Epithelial cell of esophagus (primary cell): ENCODE data around the gene NSF.
"Not testable (repeated sequence)": the region's sequence is repeated elsewhere in the genome, so short reads cannot be mapped to it uniquely, and the experiment has no call there.

Experiments used
- DNase-seq: peaks from one replicate; pipeline ENCODE4 v3.0.0; 2010; ENCODE audit warnings: low read depth
- H3K4me3 ChIP-seq: 2 replicates; pipeline ENCODE4 v1.5.1; 2011; ENCODE audit warnings: mild to moderate bottlenecking, low read length, control low read depth

NSF gene

DNA sequence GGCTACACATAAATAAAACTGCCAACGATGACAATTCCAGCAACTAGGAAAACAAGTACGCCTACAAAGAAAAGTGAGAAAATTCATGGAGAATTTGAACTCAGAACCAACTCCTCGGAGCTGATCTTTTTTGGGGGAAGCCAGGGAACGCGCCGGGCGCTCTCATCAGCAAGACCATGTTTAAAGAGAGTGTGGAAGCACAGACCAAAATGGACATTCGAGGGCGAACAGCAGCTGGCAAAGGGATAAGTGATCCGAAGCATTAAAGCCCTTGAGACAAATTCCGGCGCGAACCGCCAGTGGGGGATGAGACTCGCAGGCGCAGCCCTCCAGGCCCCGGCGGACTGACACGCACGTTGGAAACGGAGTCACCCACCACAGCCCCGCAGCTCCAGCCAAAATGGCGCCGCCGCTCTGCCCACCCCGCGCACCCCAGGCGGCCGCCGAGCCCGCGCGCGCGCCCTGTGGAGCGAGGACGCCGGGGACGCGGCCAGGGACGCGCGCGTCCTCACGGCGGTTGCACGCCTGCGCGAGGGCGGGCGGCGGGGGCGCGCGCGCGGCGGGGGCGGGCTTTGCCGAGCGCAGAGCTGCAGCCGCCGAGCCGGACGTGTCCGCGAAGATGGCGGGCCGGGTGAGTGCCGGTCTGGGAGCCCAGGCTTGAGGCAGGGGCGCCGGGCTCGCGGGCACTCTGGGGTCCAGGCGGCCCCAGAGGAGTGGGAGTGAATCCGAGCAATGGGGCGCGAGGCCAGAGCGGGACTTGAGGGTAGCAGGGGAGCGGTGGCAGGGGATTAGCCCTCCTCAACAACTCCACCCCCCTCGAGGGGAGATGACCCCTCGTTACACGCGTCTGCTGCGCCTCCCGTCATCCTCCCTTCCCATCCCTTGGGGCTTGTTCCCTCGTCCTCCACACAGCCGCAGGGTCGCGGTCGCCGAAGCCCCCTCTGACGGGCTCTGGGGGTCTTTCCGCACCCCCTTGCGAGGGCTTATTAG, at the start of gene NSF:
TSS of gene NSF (plus strand) at position 513 of the 990 bp plus-strand sequence. CDS start at position 620, 107 bp downstream.
- DNase-seq = not testable (repeated sequence)

DNA sequence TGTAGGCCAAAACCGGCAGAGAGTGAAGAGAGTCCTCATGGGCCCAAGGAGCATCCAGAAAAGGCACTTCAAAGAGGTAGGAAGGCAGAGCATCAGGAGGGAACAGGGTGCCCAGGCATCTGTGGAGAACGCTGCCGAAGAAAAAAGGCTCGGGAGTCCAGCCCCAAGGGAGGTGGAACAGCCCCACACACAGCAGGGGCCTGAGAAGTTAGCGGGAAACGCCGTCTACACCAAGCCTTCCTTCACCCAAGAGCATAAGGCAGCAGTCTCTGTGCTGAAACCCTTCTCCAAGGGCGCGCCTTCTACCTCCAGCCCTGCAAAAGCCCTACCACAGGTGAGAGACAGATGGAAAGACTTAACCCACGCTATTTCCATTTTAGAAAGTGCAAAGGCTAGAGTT, 41.9 kb upstream of the NSF start:
- not testable (repeated sequence) for H3K4me3 ChIP-seq, DNase-seq

More for the DNA sequence above, at the start of gene NSF:
- not testable (repeated sequence) for H3K4me3 ChIP-seq

DNA sequence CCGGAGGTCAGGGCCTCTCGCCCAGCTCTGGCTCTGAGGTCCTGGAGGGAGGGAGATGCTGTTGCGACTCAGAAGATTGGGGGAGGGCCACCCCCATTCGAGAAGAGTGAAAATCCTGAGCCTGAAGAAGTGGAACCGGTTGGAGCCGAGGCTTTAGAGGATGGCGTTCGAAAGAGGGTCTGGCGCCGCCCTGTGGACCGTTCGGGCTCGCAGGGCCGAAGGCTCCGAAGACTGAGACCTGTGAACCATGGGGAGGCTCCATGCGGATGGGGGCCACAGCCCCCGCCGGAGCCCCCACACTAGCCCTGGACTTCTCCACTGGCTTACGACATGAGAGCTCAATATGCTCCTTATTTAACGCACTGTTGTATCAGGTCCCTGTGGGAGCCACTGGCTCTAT, 31.3 kb upstream of the NSF start:
- DNase-seq, H3K4me3 ChIP-seq: not testable (repeated sequence)

DNA sequence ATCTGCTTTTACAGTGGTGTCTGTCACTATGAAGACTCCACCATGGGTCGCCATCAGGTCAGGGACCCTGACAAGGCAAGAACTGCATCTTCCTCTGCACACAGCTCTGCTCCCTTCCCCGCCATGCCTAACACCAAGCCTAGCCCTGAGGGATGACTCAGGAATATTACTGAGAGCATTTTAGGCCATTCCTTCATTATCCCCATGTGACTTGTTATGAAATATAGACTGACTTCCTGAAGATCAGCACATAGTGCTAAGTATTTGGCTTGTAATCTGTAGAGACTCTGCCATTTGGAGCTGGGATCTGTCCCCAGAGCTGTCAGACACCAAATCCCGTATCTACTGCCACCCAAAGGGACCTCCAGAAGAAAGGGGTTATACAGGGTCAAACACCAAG, 30.4 kb upstream of the NSF start:
- not testable (repeated sequence) for H3K4me3 ChIP-seq, DNase-seq

DNA sequence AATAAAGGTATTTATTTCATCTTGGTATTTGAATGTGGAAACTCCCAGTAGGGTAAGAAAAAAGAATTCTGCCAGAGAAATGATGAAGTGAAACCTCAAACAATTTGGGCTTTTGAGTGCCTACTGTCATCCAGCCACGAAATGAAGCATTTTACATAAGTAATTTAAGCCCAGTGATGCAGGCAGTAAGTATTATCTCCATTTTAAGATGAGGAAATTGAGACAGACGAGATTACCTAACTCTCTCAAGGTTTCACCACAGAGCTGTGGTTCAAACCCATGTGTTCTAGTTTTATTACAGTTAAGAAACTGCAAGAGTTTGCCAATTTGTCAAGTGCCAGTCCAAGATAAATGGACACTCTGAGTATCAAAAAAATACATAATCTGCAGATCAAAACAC, 24.2 kb upstream of the NSF start:
- not testable (repeated sequence) for DNase-seq, H3K4me3 ChIP-seq

DNA sequence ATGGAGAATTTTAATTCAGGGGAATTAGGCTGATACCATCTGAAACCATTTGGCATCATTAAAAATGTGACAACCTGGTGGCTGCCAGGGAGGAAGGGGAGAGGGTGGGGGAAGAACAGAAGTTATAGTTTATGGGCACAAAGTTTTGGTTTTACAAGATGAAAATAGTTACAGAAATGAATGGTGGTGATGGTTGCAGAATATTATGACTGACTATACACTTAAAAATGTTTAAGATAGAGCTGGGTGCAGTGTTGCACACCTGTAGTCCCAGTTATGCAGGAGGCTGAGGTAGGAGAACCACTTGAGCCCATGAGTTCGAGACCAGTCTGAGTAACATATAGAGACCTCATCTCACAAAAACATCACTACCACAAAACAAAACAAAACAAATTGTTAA, 23.5 kb upstream of the NSF start:
- DNase-seq, H3K4me3 ChIP-seq: not testable (repeated sequence)

DNA sequence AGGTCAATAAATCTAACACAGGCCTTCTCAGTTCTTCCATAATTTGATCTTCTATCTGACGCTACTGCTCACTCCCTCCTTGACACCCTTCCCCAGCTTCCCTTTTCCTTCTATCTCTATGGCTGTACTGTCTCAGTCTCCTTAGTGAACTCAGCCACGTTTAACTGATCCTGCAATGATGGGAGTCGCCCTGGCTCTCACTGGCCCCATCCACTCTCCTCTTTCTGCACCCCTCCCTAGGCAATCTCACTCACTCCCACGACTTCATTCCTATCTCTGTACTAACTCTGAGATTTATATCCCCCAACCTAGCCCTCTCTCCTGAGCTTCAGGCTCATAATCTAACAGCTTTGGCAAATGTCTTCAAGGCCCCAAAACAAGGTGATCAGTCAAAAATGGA, 18.7 kb upstream of the NSF start:
- not testable (repeated sequence) for DNase-seq

DNA sequence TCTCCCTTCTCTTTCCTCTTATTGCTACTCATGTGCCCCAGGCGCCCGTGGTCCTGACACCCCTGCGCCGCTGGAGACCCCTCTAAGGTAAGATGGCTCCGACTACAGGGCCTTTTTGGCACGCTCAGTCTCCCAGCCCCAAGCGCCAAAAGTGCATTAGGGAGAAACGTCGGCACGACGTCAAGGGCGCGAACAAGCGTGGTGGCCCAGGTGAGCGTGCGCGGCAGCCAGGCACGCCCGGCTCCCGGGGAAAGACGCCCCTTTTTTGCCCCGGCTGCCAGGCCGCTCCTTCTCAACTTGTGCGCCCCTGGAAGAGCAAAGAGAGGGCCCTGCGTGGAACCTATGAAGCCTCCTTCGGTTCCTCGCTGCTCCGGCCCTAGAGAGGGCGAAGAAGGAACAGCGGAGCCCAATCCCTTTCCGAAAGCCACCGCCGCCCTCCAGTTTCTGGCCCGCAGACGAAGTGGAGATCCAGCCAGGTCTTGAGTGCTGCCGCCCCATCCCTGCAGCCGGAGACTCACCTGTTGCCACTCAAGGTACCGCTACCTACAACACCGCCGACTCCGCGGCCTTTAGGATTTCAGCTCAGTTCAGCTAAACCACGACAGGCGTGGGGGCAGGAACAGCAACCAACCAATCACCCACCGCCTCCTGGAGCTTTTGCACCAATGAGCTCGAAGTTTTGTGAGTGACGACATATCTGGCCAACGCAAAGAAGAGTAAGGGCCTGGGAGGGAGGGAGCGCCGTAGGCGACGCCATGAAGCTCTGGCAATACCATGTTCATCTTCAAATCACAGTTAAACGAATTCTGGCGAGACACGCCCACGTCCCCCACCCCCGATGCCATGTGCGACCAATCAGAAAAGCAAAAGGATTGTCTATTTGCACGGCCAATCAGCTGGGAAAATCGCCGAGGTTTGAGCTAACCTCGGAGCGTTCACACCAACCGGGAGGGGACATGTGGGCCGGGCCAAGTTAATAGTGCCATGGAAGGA, 11.1 kb upstream of the NSF start, which contains the start of gene ARL17A:
TSS of gene ARL17A (minus strand) at position 609 of the 993 bp plus-strand sequence. CDS start 3,369 bp downstream, outside the sequence.
- DNase-seq = not testable (repeated sequence)

More for the DNA sequence above, 18.7 kb upstream of the NSF start:
- H3K4me3 ChIP-seq = not testable (repeated sequence)

DNA sequence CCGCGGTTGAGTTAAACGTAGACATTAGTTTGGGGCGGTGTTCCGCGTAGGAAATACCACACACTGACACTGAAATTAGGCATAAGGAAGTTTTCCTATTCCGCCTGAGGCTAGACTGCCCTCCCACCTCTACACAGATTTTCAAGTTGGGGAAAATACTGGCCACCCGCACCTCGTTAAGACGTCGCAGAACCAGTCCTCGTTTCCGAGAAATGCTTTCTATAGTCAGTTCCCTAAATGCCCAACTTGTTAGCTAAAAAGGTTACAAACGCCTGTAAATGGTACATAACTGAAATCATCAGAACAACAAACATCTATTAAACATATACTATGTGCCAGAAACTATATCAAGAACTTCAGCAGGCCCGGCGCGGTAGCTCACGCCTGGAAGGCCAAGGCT, 10.4 kb upstream of the NSF start:
- not testable (repeated sequence) for DNase-seq, H3K4me3 ChIP-seq

More for the DNA sequence above, 11.1 kb upstream of the NSF start, which contains the start of gene ARL17A:
- H3K4me3 ChIP-seq = not testable (repeated sequence)

DNA sequence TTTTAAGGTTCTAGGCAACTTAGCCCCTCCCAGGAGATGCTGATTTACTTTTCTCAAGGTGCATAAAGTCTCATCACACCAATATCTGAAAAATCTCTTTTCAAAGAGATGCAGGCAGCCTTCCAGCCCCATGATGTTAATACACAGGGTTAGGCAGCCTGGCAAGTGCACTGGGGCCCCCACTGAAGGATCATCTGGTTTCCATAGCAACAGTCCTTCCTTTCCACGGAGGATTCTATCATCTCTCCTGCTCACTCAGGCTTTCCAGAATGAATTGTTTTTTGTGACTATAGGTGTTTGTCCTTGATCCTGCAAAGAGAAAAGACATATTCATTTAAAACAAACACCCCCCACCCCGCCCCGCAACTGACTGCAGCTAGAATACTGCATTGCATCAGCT, 5.0 kb upstream of the NSF start:
- DNase-seq, H3K4me3 ChIP-seq: not testable (repeated sequence)

DNA sequence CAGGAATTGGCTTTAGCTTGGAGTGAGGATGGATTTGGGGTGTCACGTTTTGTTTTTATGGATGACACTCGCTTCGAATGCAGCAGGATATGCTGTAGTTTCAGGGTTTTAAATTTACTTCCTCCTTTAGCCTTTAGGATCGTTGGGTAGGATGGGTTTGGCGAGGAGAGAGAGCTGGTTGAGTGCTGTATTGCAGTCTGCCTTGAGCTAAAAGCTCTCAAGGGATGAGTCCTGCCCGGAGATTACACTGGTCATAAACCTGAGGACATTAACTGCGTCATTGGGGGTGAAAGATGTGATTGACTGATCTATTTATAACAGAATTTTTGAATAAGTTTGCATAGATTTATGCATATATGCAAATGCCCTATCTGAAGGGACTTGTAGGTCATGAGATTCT, 863 bp downstream of the NSF start:
- H3K4me3 ChIP-seq, DNase-seq: not testable (repeated sequence)

DNA sequence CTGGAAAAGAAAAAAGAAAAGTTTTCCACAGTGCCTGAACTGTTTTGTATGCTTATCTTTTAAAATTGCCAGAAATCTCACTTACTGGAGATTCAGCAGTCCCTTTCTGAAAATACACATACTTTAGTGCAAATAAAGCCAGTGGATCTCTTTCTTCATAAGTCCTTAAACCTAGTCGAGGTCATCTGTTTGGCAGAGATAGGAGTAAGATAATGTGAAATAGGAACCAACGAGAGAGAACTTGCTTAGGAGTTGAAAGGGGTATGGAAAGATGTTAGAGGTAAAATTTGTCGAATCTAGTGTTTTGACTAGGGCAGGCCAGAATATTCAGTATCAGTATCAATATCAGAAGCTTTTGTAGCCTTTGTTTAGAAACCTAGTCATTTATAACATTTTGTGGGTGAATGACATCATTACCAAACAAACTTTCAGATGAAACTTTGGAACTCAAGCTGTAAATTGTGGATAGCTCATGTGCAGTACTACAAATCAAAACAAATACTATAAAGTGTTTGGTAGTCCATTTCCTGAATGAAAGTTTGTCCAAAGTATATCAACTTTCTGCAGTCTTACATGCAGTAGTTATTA, 8.0 kb downstream of the NSF start:
- not testable (repeated sequence) for DNase-seq, H3K4me3 ChIP-seq

DNA sequence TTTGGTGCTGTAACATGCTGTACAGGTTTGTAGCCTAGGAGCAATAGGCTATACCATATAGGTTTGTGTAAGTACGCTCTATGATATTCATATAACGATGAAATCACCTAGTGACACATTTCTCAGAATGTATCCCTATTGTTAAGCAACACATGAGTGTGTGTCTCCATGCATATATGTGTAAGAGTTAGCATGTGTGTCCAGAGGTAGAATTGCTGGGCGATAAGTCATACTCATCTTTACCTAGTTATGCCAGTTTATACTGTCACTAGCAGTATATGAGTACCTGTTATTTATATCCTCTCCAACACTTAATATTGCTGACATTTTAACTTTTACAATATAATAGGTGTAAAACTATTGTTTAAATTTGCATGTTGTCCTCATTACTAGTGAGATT, 10.3 kb downstream of the NSF start:
- DNase-seq, H3K4me3 ChIP-seq: not testable (repeated sequence)

DNA sequence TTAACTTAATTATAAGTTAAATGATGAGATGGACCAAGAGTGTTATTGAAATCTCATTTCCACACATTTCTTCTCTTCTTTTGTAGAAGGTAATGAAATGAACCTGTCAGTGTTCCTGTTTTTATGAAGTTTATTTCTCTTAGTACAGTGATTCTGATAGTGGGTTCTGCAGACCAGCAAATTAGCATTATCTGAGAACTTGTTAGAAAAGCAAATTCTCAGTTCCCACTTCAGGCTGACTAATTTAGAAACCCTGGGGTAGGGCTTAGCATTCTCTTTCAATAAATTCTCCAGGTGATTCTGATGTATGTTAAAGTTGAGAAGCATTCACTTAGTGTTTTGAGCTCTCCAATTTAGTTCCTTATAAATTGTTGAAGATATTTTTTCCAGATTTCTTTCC, 12.7 kb downstream of the NSF start:
- H3K4me3 ChIP-seq, DNase-seq: not testable (repeated sequence)

DNA sequence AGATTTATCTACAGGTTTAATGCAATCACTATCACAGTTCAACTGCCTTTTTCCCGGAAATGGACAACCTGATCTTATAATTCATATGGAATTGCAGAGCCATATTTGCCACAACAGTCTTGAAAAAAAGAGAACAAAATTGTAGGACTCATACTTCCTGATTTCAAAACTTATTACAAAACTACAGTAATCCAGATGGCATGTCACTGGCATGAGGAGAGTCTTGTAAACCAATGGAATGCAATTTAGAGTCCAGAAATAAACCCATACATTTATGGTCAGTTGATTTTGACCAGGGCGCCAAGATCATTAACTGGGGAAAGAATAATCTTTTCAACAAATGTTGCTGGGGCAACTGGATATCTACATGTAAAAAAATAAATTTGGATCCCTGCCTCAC, 20.8 kb downstream of the NSF start:
- DNase-seq, H3K4me3 ChIP-seq: not testable (repeated sequence)

DNA sequence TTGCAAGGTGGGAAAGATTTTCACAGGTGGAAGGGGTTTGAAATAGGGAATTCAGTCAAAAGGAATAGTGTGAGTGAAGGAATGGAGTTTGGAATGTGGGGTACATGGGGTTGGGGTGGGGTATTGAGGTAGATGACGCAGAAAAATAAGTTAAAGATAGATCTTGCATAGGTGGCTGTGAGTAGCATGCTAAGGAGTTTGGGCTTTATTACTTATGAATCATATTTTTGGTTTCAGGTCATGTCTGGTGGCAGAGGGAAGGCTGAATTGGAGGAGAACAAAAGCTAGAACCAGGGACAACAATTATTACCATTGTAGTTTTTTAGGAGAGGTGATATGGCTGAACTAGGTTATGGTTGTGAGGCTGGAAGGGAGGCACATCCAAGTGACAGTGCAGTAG, 23.4 kb downstream of the NSF start:
- DNase-seq, H3K4me3 ChIP-seq: not testable (repeated sequence)

DNA sequence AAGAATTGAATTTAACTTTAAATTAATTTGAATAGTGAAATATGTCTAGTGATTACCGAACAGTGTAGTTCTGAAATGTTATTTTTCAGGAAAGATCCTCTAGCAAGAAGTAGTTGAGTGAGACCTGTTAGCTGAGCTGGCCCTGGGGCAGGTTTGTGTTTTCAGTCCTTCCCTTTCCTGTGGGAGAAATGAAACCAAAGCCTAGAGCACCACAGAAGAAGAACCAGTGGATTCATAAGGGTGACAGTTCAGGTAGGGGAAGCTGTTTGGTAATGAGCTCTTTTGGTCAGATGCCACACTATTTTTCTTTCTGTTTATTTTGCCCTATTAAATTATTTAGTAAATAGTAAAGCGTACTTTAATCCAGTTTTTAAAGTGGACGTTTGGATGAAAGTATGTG, 26.7 kb downstream of the NSF start:
- not testable (repeated sequence) for DNase-seq

DNA sequence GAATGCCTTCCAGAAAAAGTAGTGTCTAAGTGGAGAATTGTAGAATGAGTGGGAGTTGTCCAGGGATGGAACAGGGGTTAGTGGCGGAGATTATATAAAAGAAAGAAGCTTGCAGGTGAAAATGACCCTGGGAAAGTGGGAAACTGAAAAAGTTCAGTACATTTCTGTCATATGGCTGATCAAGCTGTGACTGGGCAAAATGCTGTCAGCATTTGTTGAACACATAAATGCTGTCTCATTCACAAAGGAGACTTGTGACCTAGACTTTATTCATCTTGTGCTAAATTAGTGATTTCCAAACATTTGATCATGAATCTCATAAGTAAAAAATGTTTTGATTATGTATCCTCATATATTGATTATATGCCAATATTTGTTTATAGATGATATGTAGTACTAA, 28.5 kb downstream of the NSF start:
- not testable (repeated sequence) for DNase-seq, H3K4me3 ChIP-seq

More for the DNA sequence above, 26.7 kb downstream of the NSF start:
- not testable (repeated sequence) for H3K4me3 ChIP-seq

DNA sequence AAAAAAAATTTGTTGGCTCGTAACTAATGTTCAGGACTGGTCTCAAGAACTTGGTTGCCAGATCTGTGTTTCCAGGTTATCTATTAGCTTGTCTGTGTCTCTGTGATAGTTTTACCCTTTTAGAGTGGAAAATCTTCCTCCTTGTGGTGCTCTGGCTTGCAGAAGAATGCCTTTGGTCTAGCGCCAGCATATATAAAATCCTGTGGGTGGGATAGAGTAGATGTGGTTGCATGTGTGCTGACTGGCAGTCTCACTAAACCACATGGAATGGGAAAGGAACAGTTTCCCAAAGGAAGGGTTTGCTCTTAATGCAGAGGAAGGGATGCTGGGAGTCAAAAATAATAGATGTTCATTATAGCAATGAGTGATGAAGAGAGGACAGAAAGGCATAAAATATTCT, 33.3 kb downstream of the NSF start:
- not testable (repeated sequence) for H3K4me3 ChIP-seq

More for the DNA sequence above, 33.3 kb downstream of the NSF start:
- DNase-seq = not testable (repeated sequence)
